HG02571 (cell line): Measurements from ENCODE around the gene ANHX.
"Not testable (repeated sequence)": the region's sequence is repeated elsewhere in the genome, so short reads cannot be mapped to it uniquely, and the experiment has no call there.

Experiments
- ATAC-seq: cut with Tn5 transposase; IDR thresholded peaks from one replicate; pipeline ENCODE4 v1.9.1; 2021; ENCODE audit warnings: mild to moderate bottlenecking, moderate library complexity; ENCODE audit not compliant: unreplicated experiment

The ANHX gene

GRCh38 chr12:133235401-133236112, at the start of gene ANHX:
Gene ANHX, minus strand, starts transcription at chr12:133235877. Its CDS starts 1,521 bp downstream, at chr12:133234356.
- no peak for ATAC-seq

GRCh38 chr12:133264668-133265067, 29.0 kb upstream of the ANHX start:
- ATAC-seq = not testable (repeated sequence)

DNA sequence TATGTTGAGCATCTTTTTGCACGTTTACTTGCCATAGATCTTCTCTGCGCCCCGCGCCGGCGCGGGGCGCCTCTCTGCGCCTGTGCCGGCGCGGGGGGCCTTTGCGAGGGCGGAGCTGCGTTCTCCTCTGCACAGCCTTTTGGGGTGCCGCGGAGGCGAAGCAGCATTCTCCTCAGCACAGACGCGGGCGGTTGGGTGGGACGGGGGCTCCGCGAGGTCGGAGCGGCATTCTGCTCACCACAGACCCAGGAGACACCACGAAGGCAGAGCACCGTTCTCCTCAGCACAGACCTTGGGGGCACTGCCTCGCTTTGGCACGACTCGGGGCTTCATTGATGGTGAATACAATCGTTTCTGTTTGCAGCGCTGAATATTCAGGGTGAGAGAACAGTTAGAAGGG, 28.5 kb upstream of the ANHX start:
- ATAC-seq = no peak

- no peak for ATAC-seq
Observed at GRCh38 chr12:133256321-133256720, 20.6 kb upstream of the ANHX start.

- not testable (repeated sequence) for ATAC-seq
Observed at GRCh38 chr12:133255833-133256232, 20.2 kb upstream of the ANHX start.

GRCh38 chr12:133251732-133252131, 16.1 kb upstream of the ANHX start:
- ATAC-seq = no peak

- no peak for ATAC-seq
Observed at GRCh38 chr12:133236556-133236955, 879 bp upstream of the ANHX start.

DNA sequence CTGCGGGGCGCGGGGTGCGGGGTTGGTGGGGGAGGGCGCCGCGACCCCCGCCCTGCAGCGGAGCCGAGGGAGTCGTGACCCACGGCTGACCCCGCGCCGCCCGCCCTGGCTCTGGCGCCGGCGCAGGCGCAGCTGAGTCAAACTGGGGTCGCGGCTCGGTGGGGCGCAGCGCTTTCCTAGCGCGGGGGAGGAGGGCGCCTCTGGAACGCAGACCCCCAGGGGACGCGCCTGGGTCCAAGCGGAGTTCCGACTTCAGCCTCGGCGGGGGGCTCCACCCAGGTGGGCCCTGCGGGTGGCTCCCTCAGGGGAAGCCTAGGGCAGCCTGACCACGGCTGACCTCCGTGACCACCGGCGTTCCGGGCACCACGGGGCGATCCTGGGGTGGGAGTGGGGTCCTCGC, 467 bp upstream of the ANHX start:
- no peak for ATAC-seq

- ATAC-seq = no peak
Observed at GRCh38 chr12:133234971-133235370, 706 bp downstream of the ANHX start.

DNA sequence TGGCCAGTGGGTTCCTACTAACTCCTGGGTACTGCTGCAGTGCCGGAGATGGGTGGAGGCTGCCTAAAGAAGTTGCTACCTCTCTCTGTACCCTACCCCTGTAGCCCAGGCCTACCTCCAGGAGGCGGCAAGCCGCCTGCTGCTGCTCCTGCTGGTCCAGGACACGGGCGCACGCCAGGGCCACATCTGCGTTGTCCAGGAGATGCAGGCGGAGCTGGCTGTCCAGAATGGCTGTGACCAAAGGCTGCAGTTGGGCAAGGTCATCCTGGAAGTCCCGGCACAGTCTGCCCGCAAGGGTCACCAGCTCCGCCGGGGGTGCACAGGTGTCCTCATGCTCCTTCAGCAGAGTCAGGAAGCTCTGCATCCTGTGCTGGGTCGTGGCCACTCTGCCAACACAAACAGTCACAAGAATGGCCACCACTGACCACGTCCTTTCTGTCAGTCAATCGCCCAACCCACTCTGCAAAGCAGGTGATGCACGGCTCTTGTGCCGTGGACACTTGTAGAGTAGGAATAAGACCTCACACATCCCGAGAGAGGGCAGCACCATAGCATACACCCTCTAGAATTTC, 1.6 kb downstream of the ANHX start:
- ATAC-seq = no peak

GRCh38 chr12:133233006-133233405, 2.7 kb downstream of the ANHX start:
- ATAC-seq = no peak

GRCh38 chr12:133231001-133231400, 4.7 kb downstream of the ANHX start:
- no peak for ATAC-seq

DNA sequence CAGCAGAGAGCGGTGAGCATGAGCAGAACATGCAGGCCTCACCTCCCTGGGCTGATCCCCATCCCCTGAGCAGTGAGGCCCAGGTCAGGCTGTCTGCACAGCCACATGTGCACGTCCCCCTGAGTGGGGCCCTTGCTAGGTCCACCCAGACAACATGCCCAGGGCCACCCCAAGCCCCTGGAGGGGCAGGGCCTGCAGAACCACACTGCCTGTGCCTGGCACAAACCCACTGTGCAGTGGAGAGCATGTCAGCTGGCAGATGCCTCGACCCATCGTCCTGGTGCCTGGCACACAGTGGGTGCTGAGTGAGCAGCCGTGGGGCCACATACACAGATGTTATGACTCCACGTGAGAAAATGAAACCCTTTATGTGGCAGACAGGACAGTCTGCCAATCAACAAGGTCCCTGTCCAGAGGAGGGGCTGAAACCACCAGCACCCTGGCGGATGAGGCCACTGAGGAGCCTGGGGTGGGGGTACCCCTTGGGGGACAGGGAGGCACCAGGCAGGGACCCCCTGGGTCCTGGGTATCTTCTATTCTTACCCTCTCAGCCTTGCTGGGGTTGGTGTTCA, 8.3 kb downstream of the ANHX start:
- ATAC-seq = no peak

- no peak for ATAC-seq
Observed at GRCh38 chr12:133226690-133227089, 9.0 kb downstream of the ANHX start.

- ATAC-seq = no peak
Observed at GRCh38 chr12:133225527-133225926, 10.2 kb downstream of the ANHX start.

DNA sequence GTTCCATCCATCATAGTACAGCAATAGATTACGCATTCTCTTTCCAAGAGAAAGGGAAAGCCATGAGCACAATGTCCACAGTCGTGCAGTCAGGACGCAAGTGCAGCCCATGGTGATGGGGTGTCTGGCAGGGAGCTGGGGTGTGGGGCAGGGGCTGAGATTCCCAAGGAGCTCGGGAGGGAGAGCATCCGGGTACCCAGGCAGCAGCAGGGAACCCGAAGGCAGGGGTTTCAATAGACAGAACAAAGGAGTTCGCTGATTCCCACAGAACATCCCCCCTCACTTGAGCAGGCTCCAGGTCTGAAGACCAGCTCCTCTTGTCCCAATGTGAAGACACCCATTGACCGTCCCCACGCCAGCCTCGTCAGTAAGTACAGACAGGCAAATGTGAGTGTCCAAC, 13.5 kb downstream of the ANHX start:
- no peak for ATAC-seq

GRCh38 chr12:133221241-133221640, 14.4 kb downstream of the ANHX start:
- ATAC-seq = no peak

GRCh38 chr12:133220521-133220920, 15.2 kb downstream of the ANHX start:
- ATAC-seq = no peak

DNA sequence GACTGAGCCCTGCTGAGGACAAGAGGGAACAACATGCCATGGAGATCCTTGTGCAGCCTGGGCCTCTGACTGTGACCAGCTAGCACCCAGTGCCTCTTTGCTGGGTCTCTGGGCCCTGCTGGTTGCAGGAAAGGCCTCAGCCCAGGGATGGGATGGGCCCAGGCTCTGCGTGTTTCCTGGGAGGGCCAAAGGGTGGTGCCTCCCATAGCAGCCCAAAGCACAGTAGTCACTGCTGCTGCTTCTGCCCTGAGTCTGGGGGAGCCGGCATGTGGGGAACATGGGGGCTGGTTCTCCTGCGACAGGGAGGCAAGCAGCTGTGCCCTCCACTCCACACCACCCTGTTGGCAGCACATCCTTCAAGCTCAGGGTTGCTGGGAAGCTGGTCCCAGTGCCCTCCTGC, 18.5 kb downstream of the ANHX start:
- no peak for ATAC-seq

GRCh38 chr12:133215724-133216123, 20.0 kb downstream of the ANHX start:
- ATAC-seq = no peak

GRCh38 chr12:133206390-133206789, 29.3 kb downstream of the ANHX start:
- no peak for ATAC-seq

GRCh38 chr12:133204264-133204603, 31.4 kb downstream of the ANHX start:
- ATAC-seq = no peak
